ENCODE measurements around the gene CALML3.

The CALML3 gene

GRCh38 chr10:5490698-5491464 lies 33.9 kb upstream of the CALML3 start:
- Histone ChIP-seq H3K4me1 (ENCODE audit: insufficient read depth, low read length, severe bottlenecking) (no peaks in the 10 kb centered on the region), H3K4me3 (ENCODE audit: low read depth, low read length, poor library complexity, severe bottlenecking) (no peak overlapping the region), H3K9me3 (ENCODE audit: low read length) (no peaks in the 10 kb centered on the region), H3K9me2 (ENCODE audit: low read depth, low read length) (no peaks in the 10 kb centered on the region), H3K4me2 (ENCODE audit: low read length) (no peak overlapping the region), H4K20me1 (ENCODE audit: insufficient read depth, low read length) (no peaks in the 10 kb centered on the region), H3K27ac (ENCODE audit: low read depth, low read length, poor library complexity, severe bottlenecking) (no peak overlapping the region), H2AFZ (ENCODE audit: low read length) (no peak overlapping the region), H3K27me3 (ENCODE audit: insufficient read depth, low read length) (peaks cover 15% of the 10 kb centered on the region), H3K79me2 (ENCODE audit: insufficient read depth, low read length) (no peaks in the 10 kb centered on the region), H3K36me3 (ENCODE audit: insufficient read depth, low read length) (no peaks in the 10 kb centered on the region), H3K9ac (ENCODE audit: low read length) (no peak overlapping the region), H3F3A (ENCODE audit: insufficient read depth, low read length) (no peaks in the 10 kb centered on the region)
- TF ChIP-seq, protein P1, sequence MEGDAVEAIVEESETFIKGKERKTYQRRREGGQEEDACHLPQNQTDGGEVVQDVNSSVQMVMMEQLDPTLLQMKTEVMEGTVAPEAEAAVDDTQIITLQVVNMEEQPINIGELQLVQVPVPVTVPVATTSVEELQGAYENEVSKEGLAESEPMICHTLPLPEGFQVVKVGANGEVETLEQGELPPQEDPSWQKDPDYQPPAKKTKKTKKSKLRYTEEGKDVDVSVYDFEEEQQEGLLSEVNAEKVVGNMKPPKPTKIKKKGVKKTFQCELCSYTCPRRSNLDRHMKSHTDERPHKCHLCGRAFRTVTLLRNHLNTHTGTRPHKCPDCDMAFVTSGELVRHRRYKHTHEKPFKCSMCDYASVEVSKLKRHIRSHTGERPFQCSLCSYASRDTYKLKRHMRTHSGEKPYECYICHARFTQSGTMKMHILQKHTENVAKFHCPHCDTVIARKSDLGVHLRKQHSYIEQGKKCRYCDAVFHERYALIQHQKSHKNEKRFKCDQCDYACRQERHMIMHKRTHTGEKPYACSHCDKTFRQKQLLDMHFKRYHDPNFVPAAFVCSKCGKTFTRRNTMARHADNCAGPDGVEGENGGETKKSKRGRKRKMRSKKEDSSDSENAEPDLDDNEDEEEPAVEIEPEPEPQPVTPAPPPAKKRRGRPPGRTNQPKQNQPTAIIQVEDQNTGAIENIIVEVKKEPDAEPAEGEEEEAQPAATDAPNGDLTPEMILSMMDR (IDR thresholded peaks at IDR 0.05; ENCODE audit: low read length), result no peak
- TF ChIP-seq EZH2 (IDR thresholded peaks at IDR 0.05; ENCODE audit: borderline replicate concordance, low read length), result no peak

DNA sequence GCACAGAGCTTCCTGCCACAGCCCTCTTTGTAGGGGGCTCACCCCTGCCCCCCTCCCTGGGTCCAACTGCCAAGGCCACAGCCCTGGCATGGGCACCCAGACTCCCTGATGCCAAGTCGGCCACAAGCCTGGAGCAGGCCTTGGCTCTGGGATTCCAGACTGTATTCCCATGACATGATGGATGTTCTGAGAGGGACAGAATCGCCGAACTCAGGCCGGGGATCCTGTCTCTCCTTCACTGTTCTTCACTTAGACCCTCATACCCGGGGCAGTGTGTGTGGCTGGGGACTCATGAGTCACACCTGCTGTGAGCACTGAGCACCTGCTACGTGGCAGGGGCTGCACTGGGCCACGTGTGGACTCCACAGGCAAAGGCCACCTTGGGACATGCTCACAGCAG lies 33.3 kb upstream of the CALML3 start:
- Histone ChIP-seq H3K9me3 (ENCODE audit: low read length) (no peaks in the 10 kb centered on the region), H3F3A (ENCODE audit: insufficient read depth, low read length) (no peaks in the 10 kb centered on the region), H3K4me1 (ENCODE audit: insufficient read depth, low read length, severe bottlenecking) (no peaks in the 10 kb centered on the region), H2AFZ (ENCODE audit: low read length) (no peak overlapping the region), H3K79me2 (ENCODE audit: insufficient read depth, low read length) (no peaks in the 10 kb centered on the region), H3K4me2 (ENCODE audit: low read length) (no peak overlapping the region), H3K9ac (ENCODE audit: low read length) (no peak overlapping the region), H3K27ac (ENCODE audit: low read depth, low read length, poor library complexity, severe bottlenecking) (no peak overlapping the region), H3K36me3 (ENCODE audit: insufficient read depth, low read length) (no peaks in the 10 kb centered on the region), H3K27me3 (ENCODE audit: insufficient read depth, low read length) (peaks cover 15% of the 10 kb centered on the region), H3K9me2 (ENCODE audit: low read depth, low read length) (no peaks in the 10 kb centered on the region), H3K4me3 (ENCODE audit: low read depth, low read length, poor library complexity, severe bottlenecking) (no peak overlapping the region), H4K20me1 (ENCODE audit: insufficient read depth, low read length) (no peaks in the 10 kb centered on the region)
- no peak for TF ChIP-seq EZH2 (IDR thresholded peaks at IDR 0.05; ENCODE audit: borderline replicate concordance, low read length)
- TF ChIP-seq, protein P1 (IDR thresholded peaks at IDR 0.05; ENCODE audit: low read length), result no peak

DNA sequence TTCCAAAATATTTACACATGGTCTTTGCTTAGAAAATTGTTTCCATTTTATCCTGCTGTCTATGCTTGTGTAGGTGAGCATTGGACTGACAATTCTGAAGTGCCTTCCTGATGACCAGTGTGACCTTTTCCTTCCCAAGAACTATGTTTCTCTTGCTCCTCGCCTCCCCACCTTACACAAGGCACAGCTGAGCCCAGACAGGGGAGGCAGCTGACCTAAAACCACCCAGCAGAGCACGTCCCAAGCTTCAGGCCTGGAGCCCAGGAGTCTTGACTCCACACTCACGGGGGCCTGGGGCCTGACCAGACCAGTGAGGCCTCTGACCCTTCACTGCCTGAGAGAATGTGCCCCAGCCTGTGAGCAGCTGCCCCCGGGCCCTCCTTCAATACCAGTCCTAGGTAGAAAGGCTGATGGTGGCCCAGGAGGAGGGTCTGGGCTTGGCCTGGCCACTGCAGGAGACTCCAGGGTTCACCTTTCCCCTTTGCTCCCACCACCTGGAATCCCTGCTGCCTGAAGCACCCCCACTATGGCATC lies 32.4 kb upstream of the CALML3 start:
- no peaks in the 10 kb centered on the region for H4K20me1 ChIP-seq (ENCODE audit: insufficient read depth, low read length)
- H3K27ac ChIP-seq (ENCODE audit: low read depth, low read length, poor library complexity, severe bottlenecking), result no peak overlapping the region
- no peaks in the 10 kb centered on the region for H3K9me2 ChIP-seq (ENCODE audit: low read depth, low read length)
- H3K36me3 ChIP-seq (ENCODE audit: insufficient read depth, low read length), result no peaks in the 10 kb centered on the region
- H3K9ac ChIP-seq (ENCODE audit: low read length), result no peak overlapping the region
- H3K4me1 ChIP-seq (ENCODE audit: insufficient read depth, low read length, severe bottlenecking), result no peaks in the 10 kb centered on the region
- H3K27me3 ChIP-seq (ENCODE audit: insufficient read depth, low read length), result peaks cover 15% of the 10 kb centered on the region
- TF ChIP-seq, protein P1 (IDR thresholded peaks at IDR 0.05; ENCODE audit: low read length), result no peak
- no peak for TF ChIP-seq EZH2 (IDR thresholded peaks at IDR 0.05; ENCODE audit: borderline replicate concordance, low read length)
- H3K9me3 ChIP-seq (ENCODE audit: low read length), result no peaks in the 10 kb centered on the region
- H3F3A ChIP-seq (ENCODE audit: insufficient read depth, low read length), result no peaks in the 10 kb centered on the region
- H2AFZ ChIP-seq (ENCODE audit: low read length), result no peak overlapping the region
- H3K4me2 ChIP-seq (ENCODE audit: low read length), result no peak overlapping the region
- H3K79me2 ChIP-seq (ENCODE audit: insufficient read depth, low read length), result no peaks in the 10 kb centered on the region
- H3K4me3 ChIP-seq (ENCODE audit: low read depth, low read length, poor library complexity, severe bottlenecking), result no peak overlapping the region

Measured in OCI-LY1 (cell line).